ENCODE measurements around the gene IER5. TPM values are rescaled to one million over a fixed set of nuclear protein-coding genes. Genes with fewer than 3 reads are reported as not detected.

The IER5 gene
- total and polyA plus RNA-seq, 2 donors (not counting 1 experiment from before 2014, with no cell fraction given), result 98.1 to 166 TPM

- TF ChIP-seq EZH2 (IDR thresholded peaks at IDR 0.05; ENCODE audit: borderline replicate concordance, insufficient read depth, low read depth, low read length, poor library complexity, severe bottlenecking), result no peak
- no peak for TF ChIP-seq CTCF (IDR thresholded peaks at IDR 0.05)
- Histone ChIP-seq H3K4me2 (replicated peaks; ENCODE audit: low read depth, low read length, poor library complexity, severe bottlenecking) (no peak overlapping the region), H3K9me3 (ENCODE audit: control extremely low read depth in 1 of 3, control insufficient read depth in 2 of 3, insufficient read depth in 1 of 3, low read length in 2 of 3) (no peaks in the 10 kb centered on the region), H3K4me1 (ENCODE audit: control insufficient read depth in 2 of 2, insufficient read depth in 2 of 2, low read length in 2 of 2) (peaks cover 28 to 34% of the 10 kb centered on the region in 2 donors), H3K9ac (ENCODE audit: low read length) (no peak overlapping the region), H3K27ac (ENCODE audit: low read length in 2 of 2) (no peak overlapping the region), H3K4me3 (ENCODE audit: control extremely low read depth in 1 of 5, extremely low read depth in 1 of 5, insufficient read depth in 1 of 5, low read depth in 2 of 5, low read length in 4 of 5) (no peak overlapping the region), H3K27me3 (replicated peaks in 1 of 4; ENCODE audit: control extremely low read depth in 1 of 4, control insufficient read depth in 3 of 4, insufficient read depth in 4 of 4, low read length in 3 of 4) (no peaks in the 10 kb centered on the region), H3K79me2 (ENCODE audit: control insufficient read depth, insufficient read depth, low read length) (no peaks in the 10 kb centered on the region), H4K20me1 (ENCODE audit: control insufficient read depth, insufficient read depth, low read length, poor library complexity, severe bottlenecking) (no peaks in the 10 kb centered on the region), H2AFZ (ENCODE audit: insufficient read depth, low read depth, low read length, poor library complexity, severe bottlenecking) (no peak overlapping the region), H3K36me3 (replicated peaks in 1 of 2; ENCODE audit: control extremely low read depth in 1 of 2, control insufficient read depth in 1 of 2, extremely low read depth in 1 of 2, insufficient read depth in 2 of 2, low read length in 1 of 2) (no peaks in the 10 kb centered on the region)
- H3K9me3 Mint-ChIP-seq (ENCODE audit: insufficient read depth), result no peaks in the 10 kb centered on the region
- POLR2A ChIA-PET, result interaction anchor here (1.0 to 6.8 kb wide), 4 partner anchors 16 to 24 kb away, joined by 3 to 98 read pairs (median 3); partner anchors contain the start of gene IER5
- ATAC-seq (ENCODE audit: low read depth) (no peak), DNase-seq (no peak)
- H3K4me3 Mint-ChIP-seq, result no peak overlapping the region
- H3K27me3 Mint-ChIP-seq, result no peaks in the 10 kb centered on the region
- H3K4me1 Mint-ChIP-seq, result peaks cover 49% of the 10 kb centered on the region
- intact Hi-C loops (cut with micrococcal nuclease), result loop anchor here (10.0 kb wide), 1 partner anchor 1153 kb away; the partner anchor contains the start of gene CEP350
- CTCF ChIA-PET, result interaction anchor here (1.0 to 6.8 kb wide), 4 partner anchors 11 to 35 kb away, joined by 3 to 141 read pairs (median 64); partner anchors contain the start of gene IER5
- no CpG with 5 or more reads among the region's 2 CpGs for WGBS (ENCODE audit: insufficient coverage)
- H3K27ac Mint-ChIP-seq, result no peak overlapping the region
Measured at GRCh38 chr1:181107711-181108110, 19.2 kb downstream of the IER5 start.

- Mint-ChIP-seq H3K27ac (no peak overlapping the region), H3K9me3 (ENCODE audit: insufficient read depth) (no peaks in the 10 kb centered on the region), H3K4me3 (no peak overlapping the region), H3K27me3 (no peaks in the 10 kb centered on the region), H3K4me1 (peaks cover 49% of the 10 kb centered on the region)
- Histone ChIP-seq H3K9ac (ENCODE audit: low read length) (no peak overlapping the region), H3K27me3 (replicated peaks in 1 of 4; ENCODE audit: control extremely low read depth in 1 of 4, control insufficient read depth in 3 of 4, insufficient read depth in 4 of 4, low read length in 3 of 4) (no peaks in the 10 kb centered on the region), H2AFZ (ENCODE audit: insufficient read depth, low read depth, low read length, poor library complexity, severe bottlenecking) (no peak overlapping the region), H3K4me3 (ENCODE audit: control extremely low read depth in 1 of 5, extremely low read depth in 1 of 5, insufficient read depth in 1 of 5, low read depth in 2 of 5, low read length in 4 of 5) (no peak overlapping the region), H3K79me2 (ENCODE audit: control insufficient read depth, insufficient read depth, low read length) (no peaks in the 10 kb centered on the region), H4K20me1 (ENCODE audit: control insufficient read depth, insufficient read depth, low read length, poor library complexity, severe bottlenecking) (no peaks in the 10 kb centered on the region), H3K27ac (ENCODE audit: low read length in 2 of 2) (no peak overlapping the region), H3K4me2 (replicated peaks; ENCODE audit: low read depth, low read length, poor library complexity, severe bottlenecking) (no peak overlapping the region), H3K9me3 (ENCODE audit: control extremely low read depth in 1 of 3, control insufficient read depth in 2 of 3, insufficient read depth in 1 of 3, low read length in 2 of 3) (no peaks in the 10 kb centered on the region), H3K4me1 (ENCODE audit: control insufficient read depth in 2 of 2, insufficient read depth in 2 of 2, low read length in 2 of 2) (peaks cover 35 to 41% of the 10 kb centered on the region in 2 donors), H3K36me3 (replicated peaks in 1 of 2; ENCODE audit: control extremely low read depth in 1 of 2, control insufficient read depth in 1 of 2, extremely low read depth in 1 of 2, insufficient read depth in 2 of 2, low read length in 1 of 2) (no peaks in the 10 kb centered on the region)
- TF ChIP-seq CTCF (IDR thresholded peaks at IDR 0.05) (no peak), EZH2 (IDR thresholded peaks at IDR 0.05; ENCODE audit: borderline replicate concordance, insufficient read depth, low read depth, low read length, poor library complexity, severe bottlenecking) (no peak)
- 90% methylated on average over 4 of the region's 7 CpGs for WGBS (ENCODE audit: insufficient coverage)
- intact Hi-C loops (cut with micrococcal nuclease), result loop anchor here (10.0 kb wide), 1 partner anchor 1154 kb away; the partner anchor contains the start of gene CEP350
- ATAC-seq (ENCODE audit: low read depth) (no peak), DNase-seq (no peak)
- ChIA-PET POLR2A (interaction anchor here (1.0 to 6.8 kb wide), 3 partner anchors 15 to 23 kb away, joined by 3 to 98 read pairs (median 3); partner anchors contain the start of gene IER5), CTCF (interaction anchor here (1.0 to 6.8 kb wide), 3 partner anchors 10 to 34 kb away, joined by 4 to 141 read pairs (median 125); partner anchors contain the start of gene IER5)
Measured at GRCh38 chr1:181108304-181108867, 19.9 kb downstream of the IER5 start.
